ENCODE results near the gene CTDNEP1.

GRCh38 chr17:7238420-7239090 lies 13.0 kb downstream of the CTDNEP1 start:
- TF ChIP-seq CTCF (IDR thresholded peaks at IDR 0.05; ENCODE audit: extremely low read depth in 1 of 2, insufficient read depth in 1 of 2, low read depth in 1 of 2, low read length in 2 of 2) (no peak), GATA2 (IDR thresholded peaks at IDR 0.05; ENCODE audit: insufficient read depth, insufficient read length, low read depth, low read length) (no peak), MAX (IDR thresholded peaks at IDR 0.05; ENCODE audit: insufficient read depth, insufficient read length) (no peak), POLR2A (IDR thresholded peaks at IDR 0.05; ENCODE audit: low read depth, low read length) (no peak), POLR2AphosphoS5 (IDR thresholded peaks at IDR 0.05; ENCODE audit: insufficient read depth, low read depth, low read length) (no peak), EZH2 (IDR thresholded peaks at IDR 0.05; ENCODE audit: borderline replicate concordance, low read depth, low read length, severe bottlenecking) (no peak), MYC (IDR thresholded peaks at IDR 0.05; ENCODE audit: low read depth, low read length) (no peak), JUN (IDR thresholded peaks at IDR 0.05; ENCODE audit: borderline replicate concordance, insufficient read depth, insufficient read length, low read depth) (no peak)

Data from endothelial cell of umbilical vein (primary cell).